G401 (cell line): ENCODE results near the gene S100A6. TPM values are rescaled to one million over a fixed set of nuclear protein-coding genes. Genes with fewer than 3 reads are reported as not detected.
"Not testable (repeated sequence)": the region's sequence is repeated elsewhere in the genome, so short reads cannot be mapped to it uniquely, and the experiment has no call there.

ENCODE experiments used
- DNase-seq: peaks from one replicate; pipeline ENCODE4 v3.0.0-alpha.2; 2015; ENCODE audit warnings: low spot score
- in situ Hi-C: cut with HindIII; loops from 2 replicates; pipeline ENCODE4 v1.10.0; 2016; ENCODE audit warnings: low sequenced_read_pairs, mixed read lengths
- total RNA-seq: library from RNA; depleted of rRNA; stranded (reverse); fragments of >200 nt; shearing (Covaris generic); gene quantifications from 2 replicates; pipeline ENCODE4 v1.2.3, GENCODE V29; 2014; rRNA removed

S100A6 gene
- 308 and 563 TPM in 2 replicates for total RNA-seq

GRCh38 chr1:153535242-153536011 lies at the start of gene S100A6:
Gene S100A6 (minus strand): TSS chr1:153535991. CDS start chr1:153535339, 652 bp downstream.
- in situ Hi-C loops: no loop called here

DNA sequence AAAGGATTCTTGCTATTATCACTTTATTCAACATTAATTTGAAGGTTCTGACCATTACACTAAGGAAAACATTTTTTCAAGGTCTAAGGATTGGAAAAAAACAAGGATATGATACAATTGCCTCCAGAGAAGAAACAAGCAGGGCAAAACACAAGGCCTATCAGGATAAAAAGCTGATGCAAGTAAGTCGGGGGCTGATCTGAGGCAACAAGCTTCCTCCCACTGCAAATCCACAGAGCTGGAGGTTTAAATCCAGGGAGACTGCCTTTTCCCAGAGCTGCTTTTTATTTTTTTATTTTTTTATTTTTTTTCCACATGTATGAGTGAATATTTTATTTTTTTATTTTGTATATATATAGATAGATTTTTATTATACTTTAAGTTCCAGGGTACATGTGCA lies 49.2 kb upstream of the S100A6 start:
- DNase-seq: no peak
- in situ Hi-C loops: loop anchor here (25.0 kb wide), 1 partner anchor 223 kb away; the partner anchor contains the start of gene S100A9

More at GRCh38 chr1:153535242-153536011, at the start of gene S100A6:
- DNase-seq: peak; percentile 85

DNA sequence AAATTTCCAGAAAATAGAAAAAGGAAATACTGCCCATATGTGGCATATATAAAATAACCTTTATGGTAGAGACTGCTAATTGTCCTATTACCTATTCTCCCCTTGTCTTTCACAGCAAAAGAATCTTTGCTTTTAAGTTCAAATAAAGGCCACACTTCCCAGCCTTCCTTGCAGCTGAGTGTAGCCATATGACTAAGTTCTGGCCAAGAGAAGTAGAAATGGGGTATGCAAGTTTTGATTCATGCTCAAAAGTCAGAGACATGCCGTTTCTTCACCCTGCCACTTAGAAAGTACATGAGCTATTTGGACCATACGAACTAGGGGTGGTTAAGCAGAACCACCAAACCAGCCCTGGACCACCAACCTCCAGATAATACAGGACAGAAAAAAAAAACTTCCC lies 48.2 kb upstream of the S100A6 start:
- in situ Hi-C loops: loop anchor here (25.0 kb wide), 1 partner anchor 222 kb away; the partner anchor contains the start of gene S100A9
- no peak for DNase-seq

DNA sequence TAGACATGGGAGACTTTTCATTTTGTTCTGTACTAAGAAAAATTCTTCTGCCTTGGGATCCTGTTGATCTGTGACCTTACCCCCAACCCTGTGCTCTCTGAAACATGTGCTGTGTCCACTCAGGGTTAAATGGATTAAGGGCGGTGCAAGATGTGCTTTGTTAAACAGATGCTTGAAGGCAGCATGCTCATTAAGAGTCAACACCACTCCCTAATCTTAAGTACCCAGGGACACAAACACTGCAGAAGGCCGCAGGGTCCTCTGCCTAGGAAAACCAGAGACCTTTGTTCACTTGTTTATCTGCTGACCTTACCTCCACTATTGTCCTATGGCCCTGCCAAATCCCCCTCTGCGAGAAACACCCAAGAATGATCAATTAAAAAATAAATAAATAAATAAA lies 47.7 kb upstream of the S100A6 start:
- not testable (repeated sequence) for DNase-seq
- in situ Hi-C loops: loop anchor here (25.0 kb wide), 1 partner anchor 221 kb away; the partner anchor contains the start of gene S100A9

GRCh38 chr1:153582836-153583235 lies 47.0 kb upstream of the S100A6 start:
- in situ Hi-C loops: loop anchor here (25.0 kb wide), 1 partner anchor 221 kb away; the partner anchor contains the start of gene S100A9
- not testable (repeated sequence) for DNase-seq

DNA sequence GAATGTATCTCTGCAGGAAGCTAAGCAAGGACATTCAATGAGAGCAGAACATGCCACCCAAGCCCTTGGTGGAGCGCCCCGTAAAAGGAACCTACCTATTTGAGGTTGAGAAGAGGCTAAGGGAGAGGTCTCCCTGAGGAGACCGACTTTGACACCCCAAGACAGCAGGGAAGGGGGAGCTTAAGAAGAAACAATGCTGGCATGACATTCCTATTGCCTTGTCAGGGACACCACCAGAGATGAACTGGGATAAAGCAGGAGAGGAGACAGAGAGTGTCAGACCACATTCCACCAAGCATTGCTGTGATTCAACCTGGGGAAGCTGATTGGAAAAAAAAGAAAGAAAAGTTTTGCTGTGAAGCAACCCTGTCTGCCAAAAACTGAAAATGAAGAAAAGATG lies 43.1 kb upstream of the S100A6 start:
- in situ Hi-C loops: loop anchor here (25.0 kb wide), 1 partner anchor 217 kb away; the partner anchor contains the start of gene S100A9
- no peak for DNase-seq

- in situ Hi-C loops: loop anchor here (25.0 kb wide), 1 partner anchor 216 kb away; the partner anchor contains the start of gene S100A9
- no peak for DNase-seq
These were observed 42.7 kb upstream of the S100A6 start for GRCh38 chr1:153578490-153578889.

GRCh38 chr1:153577624-153578051 lies 41.8 kb upstream of the S100A6 start:
- in situ Hi-C loops: loop anchor here (25.0 kb wide), 1 partner anchor 215 kb away; the partner anchor contains the start of gene S100A9
- DNase-seq: peak; percentile 9

DNA sequence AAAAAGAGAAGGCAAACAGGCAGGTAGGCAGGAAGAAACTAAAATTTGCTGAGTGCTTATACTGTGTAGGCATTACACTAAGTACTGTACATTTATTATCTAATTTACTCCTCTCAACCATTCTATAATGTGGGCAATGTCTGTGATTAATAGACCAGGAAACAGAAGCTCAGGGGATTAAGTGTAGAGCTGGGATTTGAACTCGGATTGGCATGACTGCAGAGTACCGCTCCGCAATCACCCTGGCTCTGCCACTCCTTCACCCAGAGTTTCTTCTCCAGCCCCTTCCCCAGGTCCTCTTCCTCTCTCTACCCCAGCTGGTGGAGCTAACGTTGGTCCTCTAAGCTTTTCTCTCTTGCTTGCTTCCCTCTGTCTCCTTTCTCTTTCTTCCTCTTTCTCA lies 41.3 kb upstream of the S100A6 start:
- in situ Hi-C loops: loop anchor here (25.0 kb wide), 1 partner anchor 215 kb away; the partner anchor contains the start of gene S100A9
- DNase-seq: no peak

- in situ Hi-C loops: loop anchor here (25.0 kb wide), 1 partner anchor 213 kb away; the partner anchor contains the start of gene S100A9
These were observed 39.7 kb upstream of the S100A6 start for GRCh38 chr1:153575497-153575896.

GRCh38 chr1:153575081-153575491 lies 39.3 kb upstream of the S100A6 start:
- in situ Hi-C loops: loop anchor here (25.0 kb wide), 1 partner anchor 213 kb away; the partner anchor contains the start of gene S100A9
- DNase-seq: not testable (repeated sequence)

More at GRCh38 chr1:153575497-153575896, 39.7 kb upstream of the S100A6 start:
- not testable (repeated sequence) for DNase-seq

GRCh38 chr1:153573351-153573750 lies 37.6 kb upstream of the S100A6 start:
- DNase-seq: no peak

DNA sequence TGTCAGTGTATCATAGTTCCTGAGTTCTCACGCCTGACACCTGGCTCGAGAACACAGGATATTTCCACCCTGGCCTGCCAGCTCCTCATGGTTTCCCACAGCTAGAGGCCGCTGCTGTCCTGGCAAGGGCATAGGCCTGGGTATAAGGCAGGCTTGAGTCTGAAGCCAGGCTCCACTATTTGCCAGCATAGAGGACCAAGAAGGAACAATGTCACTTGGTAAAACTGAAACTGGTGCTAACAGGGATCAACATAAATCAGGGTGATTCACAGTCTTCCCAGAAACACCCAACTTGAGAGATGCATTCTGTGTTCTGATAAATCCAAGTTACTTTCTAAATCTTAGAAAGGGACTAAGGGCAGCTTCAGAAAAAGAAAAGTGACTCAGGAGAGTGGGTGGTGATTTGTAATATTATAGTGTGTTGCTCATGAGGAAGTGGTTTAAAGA lies 36.8 kb upstream of the S100A6 start:
- peak; percentile 68 for DNase-seq
- in situ Hi-C loops: no loop called here

More at GRCh38 chr1:153573351-153573750, 37.6 kb upstream of the S100A6 start:
- in situ Hi-C loops: no loop called here

GRCh38 chr1:153571706-153572105 lies 35.9 kb upstream of the S100A6 start:
- in situ Hi-C loops: no loop called here
- no peak for DNase-seq

DNA sequence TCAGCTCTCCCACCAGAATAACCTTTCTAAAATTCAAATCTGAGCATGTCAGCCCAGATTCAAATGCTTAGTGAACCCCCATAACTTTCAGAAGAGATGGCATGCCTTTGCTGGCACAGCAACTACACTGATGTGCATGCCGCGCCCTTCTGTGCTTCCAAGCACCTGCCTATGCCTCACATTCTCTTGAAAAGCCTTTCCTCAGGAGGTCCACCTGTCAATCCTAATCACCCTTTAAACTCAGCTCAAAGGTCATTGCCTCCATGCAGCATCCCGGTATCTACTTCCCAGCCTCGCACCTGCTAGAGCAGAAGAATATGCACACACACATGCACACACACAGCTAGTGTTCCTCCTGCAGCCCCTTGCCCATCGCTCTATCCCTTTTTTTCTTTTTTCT lies 35.1 kb upstream of the S100A6 start:
- in situ Hi-C loops: no loop called here
- no peak for DNase-seq

DNA sequence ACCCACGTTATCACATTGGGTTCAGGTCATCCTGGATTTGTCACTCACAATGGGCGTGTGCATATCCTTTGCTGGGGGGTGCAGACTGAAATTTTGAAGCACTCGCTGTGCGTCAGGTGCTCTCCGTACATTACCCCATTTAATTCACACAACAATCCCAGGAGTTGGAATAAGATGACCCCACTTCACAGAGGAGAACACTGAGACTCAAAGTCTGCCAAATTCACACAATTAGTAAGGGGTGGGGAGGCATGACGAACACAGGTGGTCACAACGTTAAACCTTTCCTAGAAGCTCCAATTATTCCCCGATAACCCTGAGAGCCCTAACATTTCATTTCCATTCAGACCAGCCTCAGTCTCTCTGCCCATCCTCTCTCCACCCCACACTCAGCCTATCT lies 33.7 kb upstream of the S100A6 start:
- in situ Hi-C loops: no loop called here
- no peak for DNase-seq

GRCh38 chr1:153568367-153569099 lies 32.7 kb upstream of the S100A6 start:
- peak; percentile 89 for DNase-seq
- in situ Hi-C loops: no loop called here

DNA sequence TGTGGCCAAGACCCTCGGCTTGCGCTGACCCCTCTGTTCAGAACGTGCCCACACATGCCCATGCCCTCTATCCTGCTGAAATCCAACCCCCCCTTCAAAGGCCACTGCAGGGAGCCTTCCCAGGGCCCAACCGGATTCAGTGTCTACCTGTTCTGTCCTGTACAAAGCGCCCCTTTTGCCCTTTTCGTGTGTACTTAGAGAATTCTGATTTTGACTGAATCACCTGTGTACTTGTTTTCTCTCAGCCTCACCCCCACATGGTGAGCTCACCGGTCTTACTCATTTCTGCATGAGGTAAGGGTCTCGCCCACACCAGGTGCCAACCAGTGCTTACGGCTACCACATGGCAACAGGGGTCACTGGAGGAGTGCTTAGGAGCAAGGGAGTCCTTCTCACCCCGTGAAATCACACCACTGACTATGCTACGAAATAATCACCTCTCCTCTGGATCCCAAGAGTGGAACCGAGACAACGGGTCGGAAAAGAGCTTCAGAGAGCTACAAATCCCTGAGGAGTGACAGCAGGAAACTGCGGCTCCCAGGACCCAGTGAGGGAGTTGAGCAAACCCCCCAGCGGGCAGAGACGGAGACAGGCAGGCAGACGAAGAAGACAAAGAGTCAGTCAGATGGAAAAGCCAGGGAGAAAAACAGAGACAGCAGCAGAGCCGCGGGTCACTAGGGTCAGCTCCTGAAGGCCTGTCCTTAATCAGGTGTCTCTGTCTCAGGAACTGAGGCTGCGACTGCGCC lies 32.0 kb upstream of the S100A6 start:
- peak; percentile 5 for DNase-seq
- in situ Hi-C loops: no loop called here
